K562 (cell line): ENCODE results near the gene ATP7B. TPM values are rescaled to one million over a fixed set of nuclear protein-coding genes. Genes with fewer than 3 reads are reported as not detected.

Experiments
- FOS ChIP-seq: IDR thresholded peaks from 3 replicates; pipeline ENCODE4 v1.6.1; 2011; ENCODE audit not compliant: insufficient read length; ENCODE audit errors: extremely low read depth
- MGA ChIP-seq: fragments of 450-650 bp; IDR thresholded peaks from 2 replicates; pipeline ENCODE4 v1.6.1; 2016; ENCODE audit warnings: mild to moderate bottlenecking, moderate library complexity
- NFIC ChIP-seq: fragments of 450-650 bp; IDR thresholded peaks from 2 replicates; pipeline ENCODE4 v1.6.1; 2017; ENCODE audit warnings: mild to moderate bottlenecking, inconsistent platforms
- ZBTB26 ChIP-seq: fragments of 450-650 bp; formaldehyde crosslinking; IDR thresholded peaks from 2 replicates; pipeline ENCODE4 v1.4.0; 2022; ENCODE audit warnings: missing genetic modification characterization
- ZNF507 ChIP-seq: conservative IDR thresholded peaks from 2 replicates; pipeline ENCODE4 v1.6.1; 2017; ENCODE audit warnings: missing genetic modification characterization, missing compliant biosample characterization
- ZNF75A ChIP-seq: fragments of 450-650 bp; formaldehyde crosslinking; IDR thresholded peaks from 2 replicates; pipeline ENCODE4 v1.4.0; 2020; ENCODE audit warnings: mild to moderate bottlenecking
- polyA plus RNA-seq, 8 experiments: library from polyadenylated mRNA; depleted of rRNA in 4 of 8; stranded (reverse) in 5 of 8; unstranded in 3 of 8; fragments of >200 nt; fragmentation: Nextera tagmentation in 2 of 8; fragmentation: Illumina TruSeq in 1 of 8; extraction: Ambion mirVana in 2 of 8; extraction: Trizol in 1 of 8; gene quantifications; 2 replicates each; pipeline versions ENCODE4 v1.2.1 to v1.2.3, GENCODE V29; 2011 to 2014; ENCODE audit warnings: inconsistent platforms in 1 of 8, missing spikeins in 1 of 8
- total RNA-seq, 7 experiments: library from RNA; depleted of rRNA in 6 of 7; stranded (reverse); fragments of >200 nt in 6 of 7; fragmentation: Illumina TruSeq in 2 of 7; extraction: Trizol in 2 of 7; gene quantifications; 2 replicates each; pipeline versions ENCODE4 v1.2.1 to v1.2.3, GENCODE V29; 2011 to 2021; ENCODE audit warnings: low replicate concordance in 1 of 7

ATP7B gene
- total and polyA plus RNA-seq, 9 of the 15 experiments (the other 6 are each of a cell fraction or from before 2014, with no cell fraction given) = 1.1 to 20.4 (median 8.5) TPM

GRCh38 chr13:52029569-52029968, 18.3 kb upstream of the ATP7B start (continued):
- TF ChIP-seq MGA = no peak
- TF ChIP-seq ZNF75A (CRISPR knock-in tag) = peak; percentile 67; the same call in 1 of the 2 replicates
- TF ChIP-seq ZNF507 (tag) = no peak
- TF ChIP-seq ZBTB26 (CRISPR knock-in tag) = no peak
- peak; percentile 24; the same call in 1 of the 2 replicates for TF ChIP-seq NFIC
- TF ChIP-seq FOS = no peak
- TF ChIP-seq, all 486 proteins: peak for 2
